Thyroid gland (tissue), 4 donors: ENCODE results near the gene COL25A1. TPM values are rescaled to one million over a fixed set of nuclear protein-coding genes. Genes with fewer than 3 reads are reported as not detected.

Experiments used
- DNase-seq, 2 donors: peaks; one replicate each; pipeline ENCODE4 v3.0.0-alpha.2; 2019
- H3K27ac ChIP-seq, 3 donors: fragments of 200-600 bp; sonication (generic); 1 replicate in 2 of 3; 2 replicates in 1 of 3; pipeline ENCODE4 v1.5.1; 2016 to 2019; ENCODE audit warnings: mild to moderate bottlenecking in 1 of 3, moderate library complexity in 1 of 3
- H3K27me3 ChIP-seq: fragments of 200-600 bp; sonication (generic); one replicate; pipeline ENCODE4 v1.5.1; 2019
- H3K36me3 ChIP-seq, 2 donors: fragments of 200-600 bp; sonication (generic); one replicate each; pipeline ENCODE4 v1.5.1; 2016 to 2019
- H3K4me1 ChIP-seq, 2 donors: fragments of 200-600 bp; sonication (generic); one replicate each; pipeline ENCODE4 v1.5.1; 2017 to 2019
- H3K4me3 ChIP-seq, 3 donors: fragments of 200-600 bp; sonication (generic); replicated peaks in 1 of 3; 1 replicate in 2 of 3; 2 replicates in 1 of 3; pipeline ENCODE4 v1.5.1; 2016; ENCODE audit warnings: mild to moderate bottlenecking in 1 of 3
- H3K9me3 ChIP-seq: fragments of 200-600 bp; sonication (generic); one replicate; pipeline ENCODE4 v1.5.1; 2017
- CTCF ChIP-seq, 6 experiments: fragments of 200-600 bp in 3 of 6; fragments of 450-650 bp in 3 of 6; sonication (generic) in 3 of 6; IDR thresholded peaks; one replicate each; pipeline ENCODE4 v1.5.1; 2016 to 2019; ENCODE audit warnings: antibody characterized with exemption in 6 of 6, mild to moderate bottlenecking in 2 of 6, inconsistent platforms in 1 of 6, moderate library complexity in 1 of 6
- POLR2A ChIP-seq, 2 donors: fragments of 450-650 bp; IDR thresholded peaks; one replicate each; pipeline ENCODE4 v1.6.1; 2017; ENCODE audit warnings: antibody characterized with exemption in 2 of 2, mild to moderate bottlenecking in 2 of 2, moderate library complexity in 1 of 2
- WGBS, 2 donors: methylation state at CpG; one replicate each; pipeline ENCODE4 v1.1.5; 2017; 5-methylcytosine and 5-hydroxymethylcytosine counted together
- intact Hi-C: fragments of 100-400 bp; cut with DNase I; formaldehyde crosslinking; loops from one replicate; pipeline ENCODE4 v1.15.1; 2023
- total RNA-seq, 4 donors: library from RNA; depleted of rRNA; stranded (reverse); fragments of >200 nt; gene quantifications; one replicate each; pipeline ENCODE4 v1.2.3, GENCODE V29; 2016

Gene COL25A1
- total RNA-seq, 4 donors from 2014 or later = 5.5 to 21.0 (median 7.1) TPM

- DNase-seq = no peak
- no peaks in the 10 kb centered on the region for H3K9me3 ChIP-seq
- intact Hi-C loops = no loop called here
- 63 to 91% methylated on average over 6 of the region's 6 CpGs for WGBS, 2 donors
- no peak for TF ChIP-seq POLR2A (IDR thresholded peaks at IDR 0.05)
- no peak for TF ChIP-seq CTCF (IDR thresholded peaks at IDR 0.05)
- H3K27me3 ChIP-seq = no peaks in the 10 kb centered on the region
- no peak overlapping the region for H3K4me3 ChIP-seq
- no peaks in the 10 kb centered on the region for H3K36me3 ChIP-seq
- no peak overlapping the region for H3K27ac ChIP-seq
- no peaks in the 10 kb centered on the region for H3K4me1 ChIP-seq
These were observed 170.9 kb downstream of the COL25A1 start for GRCh38 chr4:109131559-109131958.

- TF ChIP-seq CTCF (IDR thresholded peaks at IDR 0.05) (no peak), POLR2A (IDR thresholded peaks at IDR 0.05) (no peak)
- Histone ChIP-seq H3K9me3 (no peaks in the 10 kb centered on the region), H3K4me1 (no peaks in the 10 kb centered on the region), H3K27ac (no peak overlapping the region), H3K27me3 (no peaks in the 10 kb centered on the region), H3K4me3 (no peak overlapping the region), H3K36me3 (no peaks in the 10 kb centered on the region)
- intact Hi-C loops = no loop called here
- no peak for DNase-seq
- 85 to 90% methylated on average over 2 of the region's 2 CpGs for WGBS, 2 donors
These were observed 173.9 kb downstream of the COL25A1 start for GRCh38 chr4:109128589-109128988.

GRCh38 chr4:109127866-109128265, 174.6 kb downstream of the COL25A1 start:
- Histone ChIP-seq H3K4me3 (no peak overlapping the region), H3K4me1 (no peaks in the 10 kb centered on the region), H3K27me3 (no peaks in the 10 kb centered on the region), H3K9me3 (no peaks in the 10 kb centered on the region), H3K27ac (no peak overlapping the region), H3K36me3 (no peaks in the 10 kb centered on the region)
- TF ChIP-seq POLR2A (IDR thresholded peaks at IDR 0.05) = no peak
- no peak for TF ChIP-seq CTCF (IDR thresholded peaks at IDR 0.05)
- 80 to 85% methylated on average over 2 of the region's 2 CpGs for WGBS, 2 donors
- DNase-seq = no peak
- intact Hi-C loops = no loop called here

- WGBS, 2 donors = 84% methylated on average over 2 of the region's 2 CpGs
- Histone ChIP-seq H3K9me3 (no peaks in the 10 kb centered on the region), H3K36me3 (no peaks in the 10 kb centered on the region), H3K4me1 (no peaks in the 10 kb centered on the region), H3K4me3 (no peak overlapping the region), H3K27ac (no peak overlapping the region), H3K27me3 (no peaks in the 10 kb centered on the region)
- no peak for DNase-seq
- intact Hi-C loops = no loop called here
- TF ChIP-seq CTCF (IDR thresholded peaks at IDR 0.05) (no peak), POLR2A (IDR thresholded peaks at IDR 0.05) (no peak)
These were observed 175.6 kb downstream of the COL25A1 start for GRCh38 chr4:109126856-109127255.

- H3K27me3 ChIP-seq = no peaks in the 10 kb centered on the region
- H3K4me3 ChIP-seq = no peak overlapping the region
- intact Hi-C loops = no loop called here
- no peak overlapping the region for H3K27ac ChIP-seq
- no peak for DNase-seq
- no peaks in the 10 kb centered on the region for H3K9me3 ChIP-seq
- no peaks in the 10 kb centered on the region for H3K4me1 ChIP-seq
- no peaks in the 10 kb centered on the region for H3K36me3 ChIP-seq
- TF ChIP-seq CTCF (IDR thresholded peaks at IDR 0.05) (no peak), POLR2A (IDR thresholded peaks at IDR 0.05) (no peak)
- WGBS, 2 donors = 50 to 66% methylated on average over 1 of the region's 1 CpG
These were observed 177.4 kb downstream of the COL25A1 start for GRCh38 chr4:109125084-109125483.
